Thyroid gland (tissue), 4 donors: ENCODE measurements around the gene SYNE3. TPM values are rescaled to one million over a fixed set of nuclear protein-coding genes. Genes with fewer than 3 reads are reported as not detected.

Source experiments
- DNase-seq, 2 donors: peaks; one replicate each; pipeline ENCODE4 v3.0.0-alpha.2; 2019
- H3K27ac ChIP-seq, 3 donors: fragments of 200-600 bp; sonication (generic); 1 replicate in 2 of 3; 2 replicates in 1 of 3; pipeline ENCODE4 v1.5.1; 2016 to 2019; ENCODE audit warnings: mild to moderate bottlenecking in 1 of 3, moderate library complexity in 1 of 3
- H3K27me3 ChIP-seq: fragments of 200-600 bp; sonication (generic); one replicate; pipeline ENCODE4 v1.5.1; 2019
- H3K36me3 ChIP-seq, 2 donors: fragments of 200-600 bp; sonication (generic); one replicate each; pipeline ENCODE4 v1.5.1; 2016 to 2019
- H3K4me1 ChIP-seq, 2 donors: fragments of 200-600 bp; sonication (generic); one replicate each; pipeline ENCODE4 v1.5.1; 2017 to 2019
- H3K4me3 ChIP-seq, 3 donors: fragments of 200-600 bp; sonication (generic); replicated peaks in 1 of 3; 1 replicate in 2 of 3; 2 replicates in 1 of 3; pipeline ENCODE4 v1.5.1; 2016; ENCODE audit warnings: mild to moderate bottlenecking in 1 of 3
- H3K9me3 ChIP-seq: fragments of 200-600 bp; sonication (generic); one replicate; pipeline ENCODE4 v1.5.1; 2017
- POLR2A ChIP-seq, 2 donors: fragments of 450-650 bp; IDR thresholded peaks; one replicate each; pipeline ENCODE4 v1.6.1; 2017; ENCODE audit warnings: antibody characterized with exemption in 2 of 2, mild to moderate bottlenecking in 2 of 2, moderate library complexity in 1 of 2
- WGBS, 2 donors: methylation state at CpG; one replicate each; pipeline ENCODE4 v1.1.5; 2017; 5-methylcytosine and 5-hydroxymethylcytosine counted together
- intact Hi-C: fragments of 100-400 bp; cut with DNase I; formaldehyde crosslinking; loops from one replicate; pipeline ENCODE4 v1.15.1; 2023
- total RNA-seq, 4 donors: library from RNA; depleted of rRNA; stranded (reverse); fragments of >200 nt; gene quantifications; one replicate each; pipeline ENCODE4 v1.2.3, GENCODE V29; 2016
- TF ChIP-seq, protein P1 (sequence below), 6 experiments: fragments of 200-600 bp in 3 of 6; fragments of 450-650 bp in 3 of 6; sonication (generic) in 3 of 6; IDR thresholded peaks; one replicate each; pipeline ENCODE4 v1.5.1; 2016 to 2019; ENCODE audit warnings: antibody characterized with exemption in 6 of 6, mild to moderate bottlenecking in 2 of 6, inconsistent platforms in 1 of 6, moderate library complexity in 1 of 6

SYNE3 gene
- total RNA-seq, 4 donors from 2014 or later: 9.7 to 21.9 (median 17.6) TPM

DNA sequence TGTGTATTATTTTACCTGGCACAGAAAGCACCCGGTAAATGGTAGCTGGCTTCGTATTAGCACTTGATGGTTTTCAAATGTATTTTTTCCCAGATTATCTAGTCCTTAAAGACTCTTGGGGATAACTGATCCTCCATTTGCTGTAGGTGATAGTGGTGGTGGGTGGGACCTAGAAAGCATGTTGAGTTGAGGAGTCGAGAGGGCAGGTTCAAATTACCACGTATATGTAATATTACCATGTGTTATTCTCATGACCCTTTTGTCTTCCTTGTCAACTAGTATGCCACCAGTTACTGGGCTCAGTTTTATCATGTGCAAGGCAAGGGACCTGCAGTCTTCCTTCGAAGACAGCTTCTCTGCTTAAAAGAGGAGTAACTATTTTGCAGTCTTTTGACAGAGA lies 20.2 kb upstream of the SYNE3 start:
- DNase-seq: no peak
- no peaks in the 10 kb centered on the region for H3K36me3 ChIP-seq
- H3K4me3 ChIP-seq: no peak overlapping the region
- H3K27ac ChIP-seq: no peak overlapping the region
- H3K4me1 ChIP-seq: peaks cover 26 to 41% of the 10 kb centered on the region in 2 donors
- H3K9me3 ChIP-seq: no peaks in the 10 kb centered on the region
- intact Hi-C loops: loop anchor here (5.0 kb wide), 1 partner anchor 379 kb away; the partner anchor contains the start of gene DICER1
- WGBS, 2 donors: 71 to 77% methylated on average over 5 of the region's 5 CpGs
- no peaks in the 10 kb centered on the region for H3K27me3 ChIP-seq
- TF ChIP-seq, protein P1, sequence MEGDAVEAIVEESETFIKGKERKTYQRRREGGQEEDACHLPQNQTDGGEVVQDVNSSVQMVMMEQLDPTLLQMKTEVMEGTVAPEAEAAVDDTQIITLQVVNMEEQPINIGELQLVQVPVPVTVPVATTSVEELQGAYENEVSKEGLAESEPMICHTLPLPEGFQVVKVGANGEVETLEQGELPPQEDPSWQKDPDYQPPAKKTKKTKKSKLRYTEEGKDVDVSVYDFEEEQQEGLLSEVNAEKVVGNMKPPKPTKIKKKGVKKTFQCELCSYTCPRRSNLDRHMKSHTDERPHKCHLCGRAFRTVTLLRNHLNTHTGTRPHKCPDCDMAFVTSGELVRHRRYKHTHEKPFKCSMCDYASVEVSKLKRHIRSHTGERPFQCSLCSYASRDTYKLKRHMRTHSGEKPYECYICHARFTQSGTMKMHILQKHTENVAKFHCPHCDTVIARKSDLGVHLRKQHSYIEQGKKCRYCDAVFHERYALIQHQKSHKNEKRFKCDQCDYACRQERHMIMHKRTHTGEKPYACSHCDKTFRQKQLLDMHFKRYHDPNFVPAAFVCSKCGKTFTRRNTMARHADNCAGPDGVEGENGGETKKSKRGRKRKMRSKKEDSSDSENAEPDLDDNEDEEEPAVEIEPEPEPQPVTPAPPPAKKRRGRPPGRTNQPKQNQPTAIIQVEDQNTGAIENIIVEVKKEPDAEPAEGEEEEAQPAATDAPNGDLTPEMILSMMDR (IDR thresholded peaks at IDR 0.05): no peak
- no peak for TF ChIP-seq POLR2A (IDR thresholded peaks at IDR 0.05)

DNA sequence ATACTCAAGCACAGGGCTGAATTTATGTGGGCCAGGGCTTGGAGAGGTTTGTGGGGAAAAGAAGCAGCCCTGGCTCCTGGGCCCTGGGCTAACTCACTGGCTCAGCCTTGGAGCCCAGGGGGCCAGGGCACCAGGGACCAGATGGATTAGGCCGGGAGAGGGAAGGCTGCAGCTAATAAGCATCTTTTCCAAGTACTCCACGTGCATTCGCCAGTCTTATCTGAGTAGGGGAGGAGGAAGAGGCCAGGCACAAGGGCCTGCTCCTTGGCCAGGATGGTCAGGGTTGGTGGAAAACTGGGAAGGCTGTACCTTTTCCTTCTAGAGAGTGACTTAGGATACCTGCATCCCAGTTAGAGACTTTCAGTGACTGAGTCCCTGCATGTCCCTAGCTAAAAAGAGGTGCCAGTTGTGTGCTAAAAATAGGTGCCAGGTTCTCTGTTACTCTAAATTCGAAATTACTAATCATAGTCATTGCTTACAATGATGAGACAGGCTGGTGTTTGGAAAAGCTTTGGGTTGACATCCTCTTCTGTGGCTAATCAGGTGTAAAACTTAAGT lies 19.7 kb upstream of the SYNE3 start:
- Histone ChIP-seq H3K27me3 (no peaks in the 10 kb centered on the region), H3K9me3 (no peaks in the 10 kb centered on the region), H3K27ac (no peak overlapping the region), H3K4me3 (peak overlapping the region in 2 of 3 donors; percentile 73 to 86), H3K36me3 (no peaks in the 10 kb centered on the region), H3K4me1 (peaks cover 26 to 44% of the 10 kb centered on the region in 2 donors)
- TF ChIP-seq, protein P1 (IDR thresholded peaks at IDR 0.05): no peak
- TF ChIP-seq POLR2A (IDR thresholded peaks at IDR 0.05): no peak
- WGBS, 2 donors: 29 to 33% methylated on average over 1 to 4 of the region's 4 CpGs
- intact Hi-C loops: loop anchor here (5.0 kb wide), 1 partner anchor 379 kb away; the partner anchor contains the start of gene DICER1
- no peak for DNase-seq

DNA sequence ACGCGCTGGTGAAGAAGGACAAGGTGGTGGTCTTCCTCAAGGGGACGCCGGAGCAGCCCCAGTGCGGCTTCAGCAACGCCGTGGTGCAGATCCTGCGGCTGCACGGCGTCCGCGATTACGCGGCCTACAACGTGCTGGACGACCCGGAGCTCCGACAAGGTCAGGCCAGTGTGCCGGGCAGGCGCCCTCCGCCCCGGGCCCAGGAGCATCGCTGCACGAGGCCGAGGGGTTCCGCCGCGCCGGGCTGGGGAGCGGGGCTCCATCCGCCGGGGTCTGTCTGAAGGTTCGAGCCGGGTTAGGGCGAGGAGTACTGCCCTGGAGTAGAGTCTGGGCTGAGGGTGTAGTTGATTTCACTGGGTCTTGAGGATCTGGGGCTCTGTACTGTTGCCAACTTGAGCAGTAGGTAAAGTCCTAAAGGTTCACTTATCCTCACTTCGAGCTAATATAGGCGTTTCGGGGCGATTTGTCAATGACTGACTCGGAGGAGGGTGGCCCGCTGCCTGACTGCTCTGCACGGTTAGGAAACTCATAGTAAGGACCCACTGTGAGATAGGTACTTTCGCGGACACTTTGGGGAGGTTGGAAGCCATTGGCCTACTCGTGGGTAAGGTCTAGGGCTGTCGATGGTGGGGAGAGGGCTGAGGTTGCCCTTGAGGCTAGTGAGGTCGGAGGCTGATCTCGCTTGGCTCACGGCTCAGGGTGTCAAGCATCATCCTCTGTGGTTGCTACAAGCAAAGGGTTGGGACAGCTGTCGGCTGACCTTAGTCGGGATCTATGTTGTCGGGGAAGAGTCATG lies 19.0 kb upstream of the SYNE3 start:
- H3K27me3 ChIP-seq: no peaks in the 10 kb centered on the region
- H3K36me3 ChIP-seq: no peaks in the 10 kb centered on the region
- peak overlapping the region; percentile 69 to 86 (median 73) for H3K4me3 ChIP-seq
- WGBS, 2 donors: 3% methylated on average over 16 to 43 of the region's 52 CpGs
- intact Hi-C loops: loop anchor here (5.0 kb wide), 1 partner anchor 378 kb away; the partner anchor contains the start of gene DICER1
- H3K27ac ChIP-seq: no peak overlapping the region
- peak in 1 of 2 donors; percentile 10 for DNase-seq
- TF ChIP-seq, protein P1 (IDR thresholded peaks at IDR 0.05): no peak
- TF ChIP-seq POLR2A (IDR thresholded peaks at IDR 0.05): no peak
- H3K4me1 ChIP-seq: peaks cover 26 to 44% of the 10 kb centered on the region in 2 donors
- no peaks in the 10 kb centered on the region for H3K9me3 ChIP-seq

DNA sequence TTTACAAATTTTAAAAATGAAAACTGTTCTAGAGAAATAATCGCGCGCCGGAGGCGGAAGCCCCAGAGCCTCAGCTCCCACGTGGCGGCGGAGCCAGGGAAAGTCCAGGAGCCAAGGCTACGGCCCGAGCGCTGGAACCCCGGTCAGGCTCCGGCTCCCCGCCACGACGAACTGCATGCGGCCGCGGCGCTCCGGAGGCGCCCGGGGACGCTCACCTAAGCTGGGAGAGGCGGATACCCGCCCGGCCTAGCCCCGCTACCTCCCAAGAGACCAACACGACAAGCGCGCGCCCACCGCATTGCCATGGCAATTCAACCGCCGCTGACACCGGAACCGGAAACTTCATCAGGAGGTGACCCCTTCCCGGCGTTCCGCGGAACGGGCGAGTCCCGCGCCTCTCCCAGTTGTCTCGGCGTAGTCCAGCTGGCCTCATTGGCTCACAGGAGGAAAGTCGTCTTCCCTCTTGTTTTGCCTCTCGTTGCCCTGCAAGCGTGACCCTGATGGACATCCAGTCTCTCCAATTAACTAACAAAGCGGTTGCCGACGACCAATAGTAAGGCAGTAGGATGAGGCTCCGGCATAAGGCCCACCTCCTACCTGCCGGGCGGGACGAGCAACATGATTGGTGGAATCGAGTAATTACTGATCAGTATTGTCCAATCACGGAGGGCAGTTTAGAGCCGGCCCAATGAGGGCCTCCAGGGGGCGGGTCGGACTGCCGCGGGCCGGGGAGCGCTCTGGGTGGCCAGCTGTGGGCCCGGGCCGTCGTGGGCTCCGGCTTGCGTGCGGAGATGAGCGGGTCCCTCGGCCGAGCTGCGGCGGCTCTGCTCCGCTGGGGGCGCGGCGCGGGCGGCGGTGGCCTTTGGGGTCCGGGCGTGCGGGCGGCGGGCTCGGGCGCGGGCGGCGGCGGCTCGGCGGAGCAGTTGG lies 18.1 kb upstream of the SYNE3 start, which contains the start of gene GLRX5:
Gene GLRX5, plus strand, starts transcription at position 752 of the 927 bp plus-strand sequence. Its CDS starts 40 bp downstream, at position 792.
- peaks cover 26 to 44% of the 10 kb centered on the region in 2 donors for H3K4me1 ChIP-seq

More for the DNA sequence above, 18.1 kb upstream of the SYNE3 start, which contains the start of gene GLRX5:
- no peaks in the 10 kb centered on the region for H3K27me3 ChIP-seq
- intact Hi-C loops: loop anchor here (5.0 kb wide), 2 partner anchors 92 to 377 kb away; partner anchors contain the start of gene DICER1
- no peaks in the 10 kb centered on the region for H3K9me3 ChIP-seq
- peak within 1 kb of the TSS; percentile 69 to 86 (median 83) for H3K4me3 ChIP-seq
- H3K36me3 ChIP-seq: no peaks in the 10 kb centered on the region
- H3K27ac ChIP-seq: peak within 1 kb of the TSS; percentile 20 to 74 (median 49)
- DNase-seq: peak; percentile 99
- TF ChIP-seq, protein P1 (IDR thresholded peaks at IDR 0.05): no peak
- TF ChIP-seq POLR2A (IDR thresholded peaks at IDR 0.05): peak; percentile 37 to 75
- 0 to 1% methylated on average over 20 to 33 of the region's 97 CpGs for WGBS, 2 donors
